Anterior cingulate cortex (tissue), 58 donors: ENCODE data around the gene GIPC3.

Experiments used
- DNase-seq, 58 donors: peaks; one replicate each; lab custom pipeline; 2025; lab: John Stamatoyannopoulos, UW

Gene GIPC3, protein sequence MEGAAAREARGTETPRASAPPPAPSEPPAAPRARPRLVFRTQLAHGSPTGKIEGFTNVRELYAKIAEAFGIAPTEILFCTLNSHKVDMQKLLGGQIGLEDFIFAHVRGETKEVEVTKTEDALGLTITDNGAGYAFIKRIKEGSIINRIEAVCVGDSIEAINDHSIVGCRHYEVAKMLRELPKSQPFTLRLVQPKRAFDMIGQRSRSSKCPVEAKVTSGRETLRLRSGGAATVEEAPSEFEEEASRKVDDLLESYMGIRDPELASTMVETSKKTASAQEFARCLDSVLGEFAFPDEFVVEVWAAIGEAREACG

DNA sequence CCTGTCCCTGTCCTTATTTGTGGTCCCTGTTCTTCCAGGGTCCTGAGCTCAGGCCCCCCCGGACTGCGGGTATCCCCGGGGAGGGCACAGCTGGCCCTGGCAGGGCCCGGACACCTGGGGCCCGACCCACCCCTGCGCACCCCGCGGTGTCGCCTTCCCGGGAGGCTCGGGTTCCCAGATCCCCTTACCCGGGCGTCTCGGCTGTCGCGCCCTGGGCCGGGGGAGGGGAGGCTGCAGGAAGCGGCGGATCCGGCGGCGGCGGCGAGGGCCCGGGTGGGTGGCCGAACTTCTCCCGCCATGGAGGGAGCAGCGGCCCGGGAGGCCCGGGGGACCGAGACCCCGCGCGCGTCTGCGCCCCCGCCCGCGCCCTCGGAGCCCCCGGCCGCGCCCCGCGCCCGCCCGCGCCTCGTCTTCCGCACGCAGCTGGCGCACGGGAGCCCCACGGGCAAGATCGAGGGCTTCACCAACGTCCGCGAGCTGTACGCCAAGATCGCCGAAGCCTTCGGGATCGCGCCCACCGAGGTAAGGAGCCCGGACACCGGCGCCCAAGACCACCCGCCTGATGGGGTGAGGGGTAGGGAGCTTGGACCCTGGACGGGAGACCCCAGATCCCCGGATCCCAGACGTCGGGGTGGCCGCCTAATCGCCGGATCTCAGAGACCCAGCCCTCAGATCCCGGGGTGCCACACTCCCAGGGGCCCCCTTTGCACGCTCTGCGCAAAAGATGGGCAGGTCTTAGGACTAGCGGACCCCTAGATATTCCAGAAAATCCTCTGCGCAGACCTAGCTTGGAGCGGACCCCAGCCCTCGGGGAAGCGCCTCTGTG, at the start of gene GIPC3:
Gene GIPC3 (plus strand): TSS at position 178 of the 826 bp plus-strand sequence. CDS start 120 bp downstream, at position 298.
- no peak for DNase-seq

DNA sequence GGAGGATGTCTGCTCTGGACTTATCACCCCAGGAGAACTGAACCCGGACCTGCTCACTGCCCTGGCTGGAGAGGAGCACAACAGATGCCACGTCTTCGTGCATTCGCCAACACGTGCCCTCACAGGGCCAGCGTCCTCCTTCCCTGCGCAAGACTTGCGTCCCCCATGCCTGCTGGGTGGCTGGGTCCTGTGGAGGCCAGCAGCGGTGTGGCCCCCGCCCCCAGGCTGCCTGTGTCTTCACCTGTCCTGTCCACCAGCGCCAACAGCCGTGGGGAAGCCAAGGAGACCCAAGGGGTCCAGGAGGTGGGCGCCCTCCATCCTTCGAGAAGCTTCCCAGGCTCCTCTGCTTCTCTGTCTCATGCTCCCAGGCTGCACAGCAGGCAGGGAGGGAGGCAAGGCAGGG, 49.7 kb upstream of the GIPC3 start:
- DNase-seq, result no peak

DNA sequence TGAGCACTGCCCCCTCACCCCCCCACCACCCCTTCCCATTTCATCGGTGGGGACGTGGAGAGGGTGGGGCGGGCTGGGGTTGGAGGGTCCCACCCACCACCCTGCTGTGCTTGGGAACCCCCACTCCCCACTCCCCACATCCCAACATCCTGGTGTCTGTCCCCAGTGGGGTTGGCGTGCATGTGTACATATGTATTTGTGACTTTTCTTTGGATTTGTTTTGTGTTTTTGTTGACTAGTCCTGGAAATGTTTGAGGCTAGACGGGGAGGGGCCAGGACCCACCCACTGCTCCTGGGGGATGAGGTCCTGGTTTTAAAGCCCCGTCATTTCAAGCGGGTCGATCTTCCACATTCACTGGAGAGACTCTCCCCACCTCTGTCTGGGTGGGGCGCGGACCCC, 49.3 kb upstream of the GIPC3 start:
- DNase-seq, result no peak

DNA sequence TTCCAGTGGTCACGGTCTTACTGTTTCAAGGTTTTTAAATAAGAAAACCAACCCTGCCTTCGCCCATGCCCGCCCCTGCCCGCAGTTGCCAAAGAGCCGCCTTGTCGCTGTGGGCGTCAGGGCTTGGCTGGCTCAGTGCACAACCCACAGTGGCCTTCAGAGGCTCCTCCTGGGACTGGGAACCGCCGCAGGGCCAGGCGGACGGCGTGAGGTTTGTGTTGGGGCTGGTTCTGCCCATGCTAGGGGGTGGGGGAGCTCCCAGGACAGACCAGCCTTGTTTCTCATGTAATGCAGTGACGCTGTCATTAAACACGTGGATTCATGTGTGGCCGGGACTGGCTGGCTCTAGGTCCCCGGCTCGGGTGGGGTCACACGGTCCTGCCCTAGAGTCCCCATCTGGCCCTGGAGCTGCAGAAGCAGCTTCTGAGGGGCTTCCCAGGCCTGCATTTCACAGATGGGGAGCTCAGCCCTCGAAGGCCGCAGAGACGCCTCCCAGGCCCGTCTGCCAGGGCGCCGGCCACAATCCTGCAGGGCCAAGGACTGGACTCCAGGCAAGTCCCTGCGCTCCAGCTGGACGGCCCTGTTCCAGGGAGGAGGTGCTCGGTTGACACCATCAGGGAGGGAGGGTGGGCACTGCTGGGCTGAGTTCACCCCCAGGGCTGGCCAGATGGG, 48.7 kb upstream of the GIPC3 start:
- peak in 44 of 58 donors; percentile 10 to 85 (median 58) for DNase-seq

DNA sequence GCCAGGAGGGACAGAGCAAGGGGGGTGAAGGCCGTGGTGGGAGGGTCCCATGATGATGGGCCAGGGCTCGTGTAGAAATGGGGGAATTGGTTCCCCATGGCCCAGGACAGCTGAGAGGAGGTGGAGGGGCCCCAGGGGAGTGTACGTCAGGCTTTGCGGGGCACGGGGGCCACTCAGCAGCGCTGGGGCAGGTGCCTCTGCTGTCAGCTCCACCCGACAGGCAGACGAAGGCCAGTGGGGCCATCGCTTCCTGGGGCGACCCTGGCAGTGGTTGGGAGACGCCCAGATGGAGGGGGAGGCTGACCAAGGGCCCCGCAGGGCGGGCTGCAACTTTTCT, 48.2 kb upstream of the GIPC3 start:
- peak in 1 of 58 donors; percentile 52 for DNase-seq

DNA sequence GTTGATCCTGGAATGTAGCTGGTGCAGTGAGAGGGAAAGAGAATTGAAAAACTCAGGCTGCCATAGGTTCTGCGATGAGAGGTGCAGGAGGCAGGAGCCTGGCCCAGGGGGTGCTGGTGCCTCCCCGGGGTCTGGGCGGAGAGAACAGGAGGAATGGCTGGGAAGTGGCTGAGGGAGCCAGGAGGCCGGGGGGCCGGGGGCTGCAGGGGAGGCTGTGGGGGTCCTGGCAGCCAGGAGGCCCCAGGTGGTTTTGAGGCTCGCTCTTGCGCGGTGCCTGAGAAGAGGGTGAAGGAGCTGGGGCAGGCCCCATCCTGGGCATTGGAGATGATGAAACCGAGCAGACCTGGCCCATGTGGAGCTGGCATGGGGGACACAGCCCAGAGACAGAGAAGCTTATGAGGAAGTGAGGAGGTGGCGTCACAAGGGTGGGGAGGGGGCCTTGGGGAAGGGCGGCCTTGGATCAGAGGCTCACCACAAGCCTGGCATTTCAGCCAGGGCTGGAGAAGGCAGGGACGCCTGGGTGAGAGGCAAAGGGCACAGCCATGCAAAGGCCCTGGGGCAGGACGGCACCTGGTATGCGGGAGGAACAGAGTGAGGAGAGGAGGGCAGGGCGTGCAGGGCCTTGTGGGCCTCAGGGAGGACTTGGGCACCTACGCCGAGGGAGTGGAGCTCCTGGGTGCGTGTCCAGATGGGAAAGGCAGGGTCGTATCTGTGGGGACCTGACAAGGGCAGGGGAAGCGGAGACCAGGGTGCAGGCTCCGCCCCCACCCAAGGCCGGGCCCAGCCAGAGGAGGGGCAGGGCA, 47.6 kb upstream of the GIPC3 start:
- DNase-seq, result peak in 1 of 58 donors; percentile 41

DNA sequence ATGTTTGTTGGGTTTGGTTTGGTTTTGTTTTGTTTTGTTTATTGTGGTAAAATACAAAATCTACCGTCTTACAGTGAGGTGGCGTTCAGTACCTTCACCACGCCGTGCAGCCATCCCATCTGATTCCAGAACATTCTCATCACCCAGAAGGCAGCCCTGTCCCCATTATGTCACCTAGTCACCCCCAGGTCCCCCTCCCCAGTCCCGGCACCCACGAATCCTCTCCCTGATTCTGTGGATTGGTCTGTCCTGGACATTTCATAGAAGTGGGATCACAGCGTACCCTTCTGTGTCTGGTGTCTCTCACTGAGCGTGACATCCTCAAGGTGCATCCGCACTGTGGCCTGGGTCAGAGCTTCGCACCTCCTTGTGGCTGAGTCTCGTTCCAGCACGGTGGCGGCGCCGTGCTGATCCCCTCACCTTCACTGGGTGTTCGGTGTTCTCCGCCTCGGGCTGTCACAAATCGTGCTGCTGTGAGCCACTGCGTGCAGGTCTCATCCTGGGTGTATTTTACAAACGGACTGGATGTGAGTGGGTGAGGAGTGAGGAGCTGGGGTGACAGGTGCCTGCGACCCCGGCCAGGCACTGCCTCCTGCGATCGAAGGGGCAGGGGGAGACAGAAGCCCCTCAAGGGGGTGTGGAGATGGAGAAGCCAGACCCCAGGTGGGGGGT, 46.9 kb upstream of the GIPC3 start:
- no peak for DNase-seq

DNA sequence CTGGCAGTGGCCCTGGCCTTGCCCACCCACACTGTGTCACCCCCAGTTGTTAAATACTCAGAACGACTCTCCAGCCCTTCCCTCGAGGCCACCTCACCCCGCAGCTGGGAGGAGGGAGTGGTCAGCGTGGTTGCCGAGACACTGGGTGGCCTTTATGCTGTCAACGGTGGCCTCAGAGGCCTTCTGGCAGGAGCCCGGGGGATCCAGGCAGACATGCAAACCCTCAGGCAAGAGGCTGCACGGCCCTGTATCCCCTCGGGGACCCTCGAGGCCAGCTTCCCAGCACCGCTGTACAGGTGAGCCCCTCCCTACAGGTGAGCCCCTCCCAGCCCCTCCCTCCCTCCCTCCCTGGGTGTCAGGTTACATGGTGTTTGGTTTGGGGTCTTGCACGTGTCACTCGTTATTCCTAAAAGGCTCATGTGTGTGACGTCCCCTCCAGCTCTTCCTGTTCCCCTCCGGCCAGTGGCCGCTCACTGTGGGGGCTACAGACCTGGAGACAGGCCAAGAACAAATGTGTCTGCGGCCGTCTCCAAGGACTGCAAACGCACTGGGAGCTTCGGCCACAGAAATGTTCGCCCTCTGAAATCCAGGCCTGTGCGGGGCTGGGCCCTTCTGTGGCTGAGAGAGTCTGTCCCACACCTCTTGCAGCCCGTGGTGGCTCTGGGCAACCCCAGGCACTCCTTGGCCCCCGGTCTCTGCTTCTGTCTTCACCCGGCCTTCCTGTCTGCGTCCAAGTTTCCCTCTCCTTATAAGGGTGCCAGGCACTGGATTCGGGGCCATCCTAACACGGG, 46.1 kb upstream of the GIPC3 start, which contains the start of gene TEKTIP1:
Gene TEKTIP1 (plus strand): TSS at position 210 of the 791 bp plus-strand sequence. CDS start 4 bp downstream, at position 214.
- DNase-seq, result peak in 15 of 58 donors; percentile 11 to 51 (median 26)

DNA sequence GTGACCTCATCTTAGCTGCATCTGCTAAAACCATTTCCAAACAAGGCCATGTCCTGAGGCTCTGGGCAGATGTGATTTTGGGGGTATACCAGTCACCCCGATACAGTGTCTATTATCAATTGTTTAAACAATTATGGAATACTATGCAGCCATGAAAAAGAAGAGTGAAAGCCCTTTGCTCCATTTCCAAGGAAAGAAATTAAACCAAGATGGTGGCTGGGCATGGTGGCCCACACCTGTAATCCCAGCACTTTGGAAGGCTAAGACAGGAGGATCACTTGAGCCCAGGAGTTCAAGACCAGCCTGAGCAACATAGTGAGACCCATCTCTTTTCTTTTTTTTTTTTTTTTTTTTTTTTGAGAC, 45.5 kb upstream of the GIPC3 start:
- no peak for DNase-seq

DNA sequence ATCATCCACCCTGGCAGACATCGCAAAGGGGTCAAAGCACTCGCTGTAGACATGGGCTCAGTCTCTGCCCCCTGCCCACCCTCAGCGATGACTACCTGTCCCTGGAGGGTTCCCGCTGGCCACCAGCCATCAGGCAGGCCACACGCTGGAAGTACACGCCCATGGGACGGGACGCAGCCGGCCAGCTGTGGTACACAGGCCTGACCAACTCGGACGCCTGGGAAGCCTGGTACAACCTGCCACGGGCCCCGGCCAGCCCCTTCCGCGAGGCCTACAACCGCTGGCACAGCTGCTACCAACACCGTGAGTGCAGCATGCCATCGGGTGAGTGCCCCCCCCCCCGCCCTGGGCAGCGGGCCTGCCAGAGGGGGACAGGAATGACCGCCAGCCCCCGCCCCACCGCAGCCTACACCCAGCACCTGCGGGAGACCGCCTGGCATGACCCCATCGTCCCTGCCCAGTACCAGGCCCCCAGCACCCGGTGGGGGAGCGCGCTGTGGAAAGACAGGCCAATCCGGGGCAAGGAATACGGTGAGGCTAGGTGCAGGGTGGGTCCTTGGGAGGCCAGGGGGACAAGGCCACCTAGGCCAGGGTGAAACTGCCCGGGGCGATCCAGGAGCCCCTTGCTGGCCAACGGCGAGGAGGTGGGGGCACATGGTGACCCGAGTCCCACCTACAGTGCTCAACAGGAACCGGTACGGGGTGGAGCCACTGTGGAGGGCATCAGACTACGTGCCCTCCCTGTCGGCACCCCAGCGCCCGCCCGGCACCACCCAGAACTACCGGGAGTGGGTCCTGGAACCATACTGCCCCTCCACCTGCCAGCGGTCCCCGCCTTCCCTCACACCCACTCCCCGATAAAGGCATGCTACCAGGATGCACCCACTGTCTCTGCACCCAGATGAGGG, 41.9 kb upstream of the GIPC3 start:
- peak in 38 of 58 donors; percentile 11 to 91 (median 53) for DNase-seq

DNA sequence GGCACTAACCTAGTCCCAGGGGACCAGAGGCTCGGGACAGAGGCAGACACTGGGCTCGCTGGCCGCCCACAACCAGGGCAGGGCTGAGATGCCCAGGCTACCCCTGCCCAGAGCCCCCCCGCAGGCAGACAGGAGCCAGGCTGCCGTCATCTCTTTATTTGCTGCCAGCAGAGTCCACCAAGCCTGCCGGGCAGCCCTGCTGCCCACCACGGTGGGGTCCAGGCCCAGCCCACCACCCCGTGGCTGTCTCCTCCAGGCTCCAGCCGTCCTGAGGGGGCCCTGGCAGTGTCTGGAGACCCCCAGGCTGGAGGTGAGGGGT, 41.3 kb upstream of the GIPC3 start:
- DNase-seq, result peak in 4 of 58 donors; percentile 13 to 51 (median 37)

DNA sequence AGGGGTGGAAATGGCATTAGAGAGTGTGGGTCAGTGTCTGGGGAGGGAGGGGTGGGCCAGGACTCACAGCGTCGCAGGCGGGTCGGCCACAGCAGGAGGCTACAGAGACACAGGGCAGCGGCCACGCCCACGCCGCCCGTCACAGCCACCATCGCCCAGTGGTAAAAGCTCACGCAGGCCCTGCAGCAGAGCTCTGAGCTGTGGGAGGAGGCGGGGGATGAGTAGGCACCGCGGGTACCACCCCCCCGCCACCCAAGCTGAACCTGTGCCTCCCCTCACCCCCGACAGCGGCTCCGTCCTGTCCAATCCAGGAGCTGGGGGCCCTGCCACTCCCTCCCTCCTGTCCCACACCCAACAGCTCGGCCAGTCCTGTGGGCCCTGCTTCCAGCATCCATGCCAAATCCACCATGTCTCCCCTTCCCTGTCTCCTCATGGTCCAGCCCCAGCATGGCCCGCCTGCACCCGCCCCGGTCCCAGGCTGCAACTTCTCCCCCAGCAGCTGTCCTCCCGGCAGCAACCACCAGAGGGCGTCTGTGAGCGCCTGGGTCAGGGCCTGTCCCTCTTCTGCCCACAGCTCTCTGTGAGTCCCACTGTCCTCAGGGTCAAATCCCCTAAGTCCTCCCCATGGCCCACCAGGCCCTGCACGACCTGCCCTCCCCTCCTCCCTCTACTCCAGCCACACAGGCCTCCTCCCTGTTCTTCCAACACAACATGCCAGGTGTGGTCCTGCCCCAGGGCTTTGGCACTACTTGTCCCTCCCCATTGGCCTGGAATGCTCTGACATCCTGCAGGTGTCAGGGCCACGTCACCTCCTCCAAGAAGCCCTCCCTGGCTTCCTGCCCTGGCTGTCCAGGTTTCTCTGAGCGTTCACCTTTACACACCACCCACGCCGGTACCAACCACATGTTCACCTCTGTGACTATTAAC, 40.3 kb upstream of the GIPC3 start:
- DNase-seq, result peak in 55 of 58 donors; percentile 30 to 95 (median 77)

DNA sequence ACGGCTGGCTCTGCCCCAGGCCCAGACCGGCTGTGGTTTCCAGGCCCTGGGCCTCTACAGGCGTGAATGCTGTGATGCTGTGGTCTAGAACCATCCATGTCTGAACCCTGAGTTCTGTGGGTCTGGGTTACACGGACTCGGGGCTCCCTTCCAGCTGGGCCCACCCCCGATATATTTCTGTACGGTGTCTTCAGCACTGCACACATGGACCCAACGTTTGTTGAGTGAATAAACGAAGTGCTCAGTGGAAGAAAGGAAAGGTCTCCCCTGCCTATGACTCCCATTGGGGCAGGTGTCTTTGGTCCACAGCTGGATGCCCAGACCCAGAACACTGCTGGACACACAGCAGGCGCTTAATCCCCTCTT, 39.6 kb upstream of the GIPC3 start:
- DNase-seq, result no peak

DNA sequence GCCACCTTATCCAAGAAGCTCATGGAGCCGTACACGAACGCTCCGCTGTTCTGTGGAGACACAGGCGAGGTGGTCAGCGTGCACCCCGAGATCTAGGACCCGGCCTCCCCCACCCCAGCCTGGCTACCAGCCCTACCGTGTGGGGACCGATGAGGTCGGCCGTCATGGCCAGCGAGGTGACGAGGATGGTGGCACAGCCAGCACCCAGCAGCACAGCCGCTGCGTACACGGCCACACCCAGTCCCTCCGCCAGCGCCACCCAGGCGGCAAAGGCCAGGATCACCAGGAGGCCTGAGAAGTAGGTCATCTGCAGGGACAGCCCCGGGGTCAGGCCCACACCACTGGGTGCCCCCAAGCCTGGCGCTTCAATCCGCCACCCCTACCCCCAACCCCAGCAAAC, 39.2 kb upstream of the GIPC3 start:
- no peak for DNase-seq

DNA sequence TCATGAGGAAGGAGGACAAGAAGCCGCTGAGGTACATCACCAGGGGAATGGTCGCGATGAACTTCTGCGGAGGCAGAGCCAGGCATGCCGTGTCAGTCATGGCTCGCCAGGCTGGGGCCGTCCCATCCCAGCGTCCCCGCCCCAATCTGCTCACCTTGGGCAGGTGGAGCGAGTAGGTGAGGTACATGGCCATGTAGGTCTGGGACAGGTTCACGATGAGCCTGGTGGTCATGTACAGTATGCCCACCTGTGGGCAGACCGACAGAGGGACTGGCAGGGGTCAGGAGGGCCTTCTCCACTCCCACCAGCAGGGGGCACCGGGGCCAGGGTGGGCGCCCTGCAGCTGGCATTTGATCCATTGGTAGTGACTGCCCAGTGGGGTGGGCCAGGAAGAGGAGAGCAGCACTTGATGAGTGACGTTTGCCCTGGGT, 38.0 kb upstream of the GIPC3 start:
- DNase-seq, result peak in 2 of 58 donors; percentile 17 to 43

DNA sequence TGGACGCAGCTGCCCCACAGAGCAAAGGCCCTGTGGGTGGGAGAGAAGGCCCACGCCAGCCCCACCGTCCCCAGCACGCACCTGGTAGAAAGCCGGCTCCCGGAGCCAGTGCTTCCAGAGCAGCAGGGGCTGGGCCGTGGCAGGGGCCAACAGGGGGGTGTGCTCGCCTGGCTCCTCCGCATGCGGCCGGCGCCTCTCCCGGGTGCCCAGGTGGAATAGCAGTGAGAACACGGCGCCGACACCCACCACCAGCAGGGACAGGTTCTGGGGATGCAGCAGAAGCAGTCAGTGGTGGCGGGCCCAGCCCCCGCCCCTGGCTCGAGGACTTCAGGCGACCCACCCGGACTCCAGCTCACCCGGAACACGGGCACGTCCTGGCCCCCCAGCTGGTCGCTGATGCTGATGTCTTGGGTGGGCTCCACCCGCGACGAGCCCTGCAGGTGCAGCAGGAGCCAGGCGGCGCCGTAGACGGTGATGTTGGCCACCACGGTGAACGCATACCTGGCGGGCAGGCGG, 37.5 kb upstream of the GIPC3 start:
- no peak for DNase-seq

DNA sequence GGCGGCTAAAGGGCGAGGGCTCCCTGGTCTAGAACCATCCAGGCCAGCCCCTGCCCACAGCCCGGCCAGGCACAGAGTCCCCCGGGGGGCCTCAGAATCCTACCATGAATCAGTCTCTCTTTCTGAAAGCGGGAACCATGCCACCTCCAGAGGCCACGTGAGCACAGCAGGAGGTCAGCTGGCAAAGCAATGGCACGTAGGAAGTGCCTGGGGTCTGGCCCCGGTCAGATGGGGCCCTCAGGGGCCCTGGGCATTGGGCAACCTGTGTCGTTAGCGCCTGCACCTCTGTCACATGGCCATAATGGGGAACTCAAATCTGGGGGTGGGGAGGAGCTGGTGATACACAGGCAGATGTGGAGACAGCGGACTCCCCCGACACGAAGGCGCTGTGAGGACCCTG, 36.7 kb upstream of the GIPC3 start:
- peak in 27 of 58 donors; percentile 8 to 83 (median 37) for DNase-seq
